Left cardiac atrium (tissue), 4 donors: Measurements from ENCODE around the gene STX18. TPM values are rescaled to one million over a fixed set of nuclear protein-coding genes. Genes with fewer than 3 reads are reported as not detected.
A peak's percentile ranks its signal among the peaks of the same experiment; 100 is the strongest.

Experiments used
- ATAC-seq, 2 donors: fragments of 200-7000 bp; cut with Tn5 transposase; one replicate each; pipeline ENCODE4 v1.9.1; 2020; ENCODE audit warnings: mild to moderate bottlenecking in 2 of 2, moderate library complexity in 2 of 2
- DNase-seq: peaks from one replicate; pipeline ENCODE4 v3.0.0-alpha.2; 2020
- intact Hi-C, 2 donors: fragments of 100-400 bp; cut with DNase I; formaldehyde crosslinking; loops; one replicate each; pipeline versions ENCODE4 v1.14.1 to v1.15.1; 2022 to 2023
- total RNA-seq, 2 donors: library from RNA; stranded (reverse); fragmentation: NEBNext Ultra II Directional; extraction: Animal tissue kit (Norgen Biotek cat#: 25700); gene quantifications; one replicate each; pipeline ENCODE4 v1.2.1, GENCODE V29; 2021
- donor health status: DM: no; HTN: yes; CAD: no.
- donor health status: DM: no; HTN: yes; CAD: no; lungs with severe emphysema.
- donor health status: DM: yes; HTN: yes; CAD: no.
- donor health status: Dilated cardiomyopathy.

Gene STX18
- total RNA-seq, 2 donors from 2014 or later = 13.0 to 18.2 TPM

GRCh38 chr4:4377732-4378460, 164.0 kb downstream of the STX18 start:
- DNase-seq (no peak), ATAC-seq (peak in 1 of 2 donors; percentile 84)
- intact Hi-C loops = no loop called here

- ATAC-seq = no peak
- intact Hi-C loops = no loop called here
- DNase-seq = no peak
Measured at GRCh38 chr4:4377191-4377590, 164.7 kb downstream of the STX18 start.

- ATAC-seq (no peak), DNase-seq (no peak)
- intact Hi-C loops = no loop called here
Measured at GRCh38 chr4:4376074-4376473, 165.8 kb downstream of the STX18 start.

- ATAC-seq = no peak
- intact Hi-C loops = no loop called here
- DNase-seq = no peak
Measured at GRCh38 chr4:4374388-4375098, 167.3 kb downstream of the STX18 start.

Other genes with a start within 250 kb of the STX18 start
- gene NSG1, start 154.9 kb downstream of the STX18 start, total RNA-seq = 10 to 100 TPM; 10.1 to 16.8 TPM